ENCODE measurements around the gene RBM17.
"Not testable (repeated sequence)": the region's sequence is repeated elsewhere in the genome, so short reads cannot be mapped to it uniquely, and the experiment has no call there.

The RBM17 gene

GRCh38 chr10:6139470-6139869, 50.6 kb downstream of the RBM17 start:
- no peak for DNase-seq

- no peak for DNase-seq
Observed at GRCh38 chr10:6140141-6140841, 51.5 kb downstream of the RBM17 start.

GRCh38 chr10:6140965-6141295, 52.1 kb downstream of the RBM17 start:
- DNase-seq, result no peak

GRCh38 chr10:6141296-6142151, 52.7 kb downstream of the RBM17 start:
- peak; percentile 90 for DNase-seq

- not testable (repeated sequence) for DNase-seq
Observed at GRCh38 chr10:6142186-6142585, 53.4 kb downstream of the RBM17 start.

GRCh38 chr10:6142644-6143043, 53.8 kb downstream of the RBM17 start:
- DNase-seq, result no peak

- no peak for DNase-seq
Observed at GRCh38 chr10:6143181-6143580, 54.3 kb downstream of the RBM17 start.

GRCh38 chr10:6144406-6145165, 55.8 kb downstream of the RBM17 start:
- DNase-seq, result peak; percentile 60

- DNase-seq, result no peak
Observed at GRCh38 chr10:6145166-6145987, 56.5 kb downstream of the RBM17 start.

- no peak for DNase-seq
Observed at GRCh38 chr10:6146013-6146785, 57.4 kb downstream of the RBM17 start.

GRCh38 chr10:6146921-6147320, 58.1 kb downstream of the RBM17 start:
- DNase-seq, result no peak

- peak; percentile 89 for DNase-seq
Observed at GRCh38 chr10:6148251-6148701, 59.4 kb downstream of the RBM17 start.

- DNase-seq, result no peak
Observed at GRCh38 chr10:6148908-6149307, 60.1 kb downstream of the RBM17 start.

- DNase-seq, result peak; percentile 95
Observed at GRCh38 chr10:6151087-6151977, 62.5 kb downstream of the RBM17 start.

- DNase-seq, result no peak
Observed at GRCh38 chr10:6153845-6154244, 65.0 kb downstream of the RBM17 start.

- DNase-seq, result no peak
Observed at GRCh38 chr10:6154566-6154965, 65.7 kb downstream of the RBM17 start.

GRCh38 chr10:6158276-6158675, 69.4 kb downstream of the RBM17 start:
- DNase-seq, result no peak

GRCh38 chr10:6161921-6162320, 73.1 kb downstream of the RBM17 start:
- DNase-seq, result no peak

GRCh38 chr10:6162589-6163356, 73.9 kb downstream of the RBM17 start:
- no peak for DNase-seq

Measured in MV-4-11 (cell line).